ENCODE measurements around the gene G6PC2. TPM values are rescaled to one million over a fixed set of nuclear protein-coding genes. Genes with fewer than 3 reads are reported as not detected.
"Not testable (repeated sequence)": the region's sequence is repeated elsewhere in the genome, so short reads cannot be mapped to it uniquely, and the experiment has no call there.

Gene G6PC2
- 0.35 TPM for total RNA-seq
- long read RNA-seq: 0 reads

- DNase-seq (ENCODE audit: low spot score): no peak
These were observed at the start of gene G6PC2 for GRCh38 chr2:168901003-168901402. Gene G6PC2, plus strand, starts transcription at chr2:168901291. Its CDS starts 41 bp downstream, at chr2:168901332.

- no peak for DNase-seq (ENCODE audit: low spot score)
These were observed 49.3 kb upstream of the G6PC2 start for GRCh38 chr2:168851674-168852320.

- DNase-seq (ENCODE audit: low spot score): no peak
These were observed 48.6 kb upstream of the G6PC2 start for GRCh38 chr2:168852481-168852880.

- no peak for DNase-seq (ENCODE audit: low spot score)
These were observed 47.6 kb upstream of the G6PC2 start for GRCh38 chr2:168853471-168853870.

GRCh38 chr2:168854651-168855050 lies 46.4 kb upstream of the G6PC2 start:
- no peak for DNase-seq (ENCODE audit: low spot score)

GRCh38 chr2:168855601-168856000 lies 45.5 kb upstream of the G6PC2 start:
- DNase-seq (ENCODE audit: low spot score): no peak

- DNase-seq (ENCODE audit: low spot score): no peak
These were observed 42.9 kb upstream of the G6PC2 start for GRCh38 chr2:168858146-168858545.

- DNase-seq (ENCODE audit: low spot score): not testable (repeated sequence)
These were observed 33.9 kb upstream of the G6PC2 start for GRCh38 chr2:168867164-168867563.

GRCh38 chr2:168870369-168870768 lies 30.7 kb upstream of the G6PC2 start:
- not testable (repeated sequence) for DNase-seq (ENCODE audit: low spot score)

GRCh38 chr2:168870824-168871223 lies 30.3 kb upstream of the G6PC2 start:
- DNase-seq (ENCODE audit: low spot score): not testable (repeated sequence)

- DNase-seq (ENCODE audit: low spot score): no peak
These were observed 26.6 kb upstream of the G6PC2 start for GRCh38 chr2:168874368-168875054.

GRCh38 chr2:168882163-168882562 lies 18.9 kb upstream of the G6PC2 start:
- not testable (repeated sequence) for DNase-seq (ENCODE audit: low spot score)

- DNase-seq (ENCODE audit: low spot score): no peak
These were observed 16.1 kb upstream of the G6PC2 start for GRCh38 chr2:168884975-168885374.

GRCh38 chr2:168889635-168890005 lies 11.5 kb upstream of the G6PC2 start:
- no peak for DNase-seq (ENCODE audit: low spot score)

- peak; percentile 94 for DNase-seq (ENCODE audit: low spot score)
These were observed 10.9 kb upstream of the G6PC2 start, which contains the start of gene SPC25 for GRCh38 chr2:168890006-168890782. Gene SPC25, minus strand, starts transcription at chr2:168890430. Its CDS starts 911 bp downstream, at chr2:168889519.

- no peak for DNase-seq (ENCODE audit: low spot score)
These were observed 8.8 kb upstream of the G6PC2 start for GRCh38 chr2:168892327-168892726.

GRCh38 chr2:168894101-168894500 lies 7.0 kb upstream of the G6PC2 start:
- DNase-seq (ENCODE audit: low spot score): no peak

GRCh38 chr2:168894720-168895119 lies 6.4 kb upstream of the G6PC2 start:
- DNase-seq (ENCODE audit: low spot score): no peak

- DNase-seq (ENCODE audit: low spot score): no peak
These were observed 5.3 kb upstream of the G6PC2 start for GRCh38 chr2:168895771-168896170.

GRCh38 chr2:168896783-168897182 lies 4.3 kb upstream of the G6PC2 start:
- DNase-seq (ENCODE audit: low spot score): no peak

GRCh38 chr2:168897449-168897848 lies 3.6 kb upstream of the G6PC2 start:
- DNase-seq (ENCODE audit: low spot score): no peak

- DNase-seq (ENCODE audit: low spot score): no peak
These were observed 2.8 kb downstream of the G6PC2 start for GRCh38 chr2:168903888-168904287.

All from mesenteric fat pad (tissue), 1 donor.